Measurements from ENCODE around the gene TAOK2. TPM values are rescaled to one million over a fixed set of nuclear protein-coding genes. Genes with fewer than 3 reads are reported as not detected.
A peak's percentile ranks its signal among the peaks of the same experiment; 100 is the strongest.
"Not testable (repeated sequence)": the region's sequence is repeated elsewhere in the genome, so short reads cannot be mapped to it uniquely, and the experiment has no call there.

TAOK2 gene
- total RNA-seq, 1 donor from 2014 or later = 66.2 TPM

GRCh38 chr16:30031477-30031918 lies 57.8 kb downstream of the TAOK2 start:
- no peak for TF ChIP-seq CTCF (IDR thresholded peaks at IDR 0.05)
- Histone ChIP-seq H3K4me3 (no peak overlapping the region), H3K9me3 (no peaks in the 10 kb centered on the region), H3K27me3 (ENCODE audit: low read depth) (peaks cover 68% of the 10 kb centered on the region), H3K36me3 (no peaks in the 10 kb centered on the region), H3K27ac (no peak overlapping the region), H3K4me1 (peaks cover 9% of the 10 kb centered on the region)
- no peak for ATAC-seq
- DNase-seq = no peak
- intact Hi-C loops (cut with DNase I) = no loop called here

- DNase-seq (no peak), ATAC-seq (peak; percentile 49 to 50)
- peaks cover 9% of the 10 kb centered on the region for H3K4me1 ChIP-seq
- no peak overlapping the region for H3K27ac ChIP-seq
- H3K27me3 ChIP-seq (ENCODE audit: low read depth) = peaks cover 60% of the 10 kb centered on the region
- peak; percentile 67 for TF ChIP-seq CTCF (IDR thresholded peaks at IDR 0.05)
- intact Hi-C loops (cut with DNase I) = no loop called here
- no peak overlapping the region for H3K4me3 ChIP-seq
- H3K9me3 ChIP-seq = no peaks in the 10 kb centered on the region
- no peaks in the 10 kb centered on the region for H3K36me3 ChIP-seq
These were observed 58.6 kb downstream of the TAOK2 start for GRCh38 chr16:30032083-30032819.

- Histone ChIP-seq H3K4me1 (peaks cover 9% of the 10 kb centered on the region), H3K36me3 (no peaks in the 10 kb centered on the region), H3K4me3 (no peak overlapping the region), H3K9me3 (no peaks in the 10 kb centered on the region), H3K27ac (no peak overlapping the region), H3K27me3 (ENCODE audit: low read depth) (peaks cover 59% of the 10 kb centered on the region)
- ATAC-seq = no peak
- DNase-seq = no peak
- TF ChIP-seq CTCF (IDR thresholded peaks at IDR 0.05) = no peak
- intact Hi-C loops (cut with DNase I) = no loop called here
These were observed 59.6 kb downstream of the TAOK2 start for GRCh38 chr16:30033270-30033669.

GRCh38 chr16:30040221-30040620 lies 66.6 kb downstream of the TAOK2 start:
- DNase-seq (no peak), ATAC-seq (no peak)
- H3K9me3 ChIP-seq = no peaks in the 10 kb centered on the region
- intact Hi-C loops (cut with DNase I) = no loop called here
- H3K36me3 ChIP-seq = no peaks in the 10 kb centered on the region
- peaks cover 14% of the 10 kb centered on the region for H3K27me3 ChIP-seq (ENCODE audit: low read depth)
- TF ChIP-seq CTCF (IDR thresholded peaks at IDR 0.05) = no peak
- H3K27ac ChIP-seq = no peak overlapping the region
- no peak overlapping the region for H3K4me3 ChIP-seq
- H3K4me1 ChIP-seq = no peaks in the 10 kb centered on the region

GRCh38 chr16:30040690-30041089 lies 67.0 kb downstream of the TAOK2 start:
- DNase-seq; H3K36me3 ChIP-seq; H3K9me3 ChIP-seq; intact Hi-C loops (cut with DNase I); ATAC-seq; H3K4me1 ChIP-seq; H3K27ac ChIP-seq; H3K4me3 ChIP-seq: not testable (repeated sequence)
- peaks cover 13% of the 10 kb centered on the region for H3K27me3 ChIP-seq (ENCODE audit: low read depth)

- no peak for DNase-seq
- peak; percentile 49 for TF ChIP-seq CTCF (IDR thresholded peaks at IDR 0.05)
These were observed 68.2 kb downstream of the TAOK2 start for GRCh38 chr16:30041841-30042240.

More at GRCh38 chr16:30041841-30042240, 68.2 kb downstream of the TAOK2 start:
- Histone ChIP-seq H3K4me1 (no peaks in the 10 kb centered on the region), H3K27ac (no peak overlapping the region), H3K9me3 (no peaks in the 10 kb centered on the region), H3K36me3 (no peaks in the 10 kb centered on the region), H3K27me3 (ENCODE audit: low read depth) (peaks cover 15% of the 10 kb centered on the region), H3K4me3 (no peak overlapping the region)
- no peak for ATAC-seq
- intact Hi-C loops (cut with DNase I) = no loop called here
